Mucosa of stomach (tissue), 1 donor: ENCODE measurements around the gene CABP2.
A peak's percentile ranks its signal among the peaks of the same experiment; 100 is the strongest.
"Not testable (repeated sequence)": the region's sequence is repeated elsewhere in the genome, so short reads cannot be mapped to it uniquely, and the experiment has no call there.

Source experiments
- H3K27me3 ChIP-seq: one replicate; pipeline ENCODE4 v1.7.0; 2013; ENCODE audit warnings: mild to moderate bottlenecking, low read length; ENCODE audit not compliant: control insufficient read depth, insufficient read depth
- H3K36me3 ChIP-seq: one replicate; pipeline ENCODE4 v1.7.0; 2013; ENCODE audit warnings: low read length; ENCODE audit not compliant: control insufficient read depth, insufficient read depth
- H3K4me1 ChIP-seq: one replicate; pipeline ENCODE4 v1.7.0; 2013; ENCODE audit warnings: mild to moderate bottlenecking, low read length; ENCODE audit not compliant: control insufficient read depth, insufficient read depth
- H3K4me3 ChIP-seq: one replicate; pipeline ENCODE4 v1.7.0; 2013; ENCODE audit warnings: low read length
- H3K9ac ChIP-seq: one replicate; pipeline ENCODE4 v1.7.0; 2013; ENCODE audit warnings: mild to moderate bottlenecking, low read length, moderate library complexity
- H3K9me3 ChIP-seq: one replicate; pipeline ENCODE4 v1.7.0; 2013; ENCODE audit warnings: mild to moderate bottlenecking, low read length, moderate library complexity; ENCODE audit not compliant: control insufficient read depth
- donor health status: Pancreatic carcinoma.

Gene CABP2

DNA sequence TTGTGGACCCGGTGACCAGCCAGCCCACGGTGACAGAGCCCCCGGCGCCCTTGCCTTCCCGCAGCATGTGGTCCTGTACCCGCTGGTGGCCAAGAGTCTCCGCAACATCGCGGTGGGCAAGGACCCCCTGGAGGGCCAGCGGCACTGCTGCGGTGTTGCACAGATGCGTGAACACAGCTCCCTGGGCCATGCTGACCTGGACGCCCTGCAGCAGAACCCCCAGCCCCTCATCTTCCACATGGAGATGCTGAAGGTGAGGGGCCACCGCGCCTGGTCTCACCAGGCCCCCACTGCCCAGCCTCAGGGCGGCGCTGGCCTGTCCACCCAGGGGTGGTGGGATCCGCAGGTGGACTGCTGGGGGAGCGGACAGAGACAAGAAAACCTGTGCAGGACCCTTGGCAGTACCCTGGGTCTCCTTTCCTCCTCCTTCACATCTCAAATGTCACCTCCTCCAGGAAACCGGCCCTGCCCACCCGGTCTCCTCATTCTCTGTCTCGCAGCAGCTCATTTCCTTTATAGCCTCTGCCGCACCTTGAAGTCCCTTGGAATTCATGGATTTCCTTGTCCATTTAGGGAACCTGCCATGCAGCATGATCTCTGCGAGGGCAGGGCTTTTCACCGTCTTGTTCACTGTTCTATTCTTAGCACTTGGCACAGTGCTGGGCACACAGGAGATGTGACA, 33.9 kb downstream of the CABP2 start:
- no peak overlapping the region for H3K4me3 ChIP-seq
- no peaks in the 10 kb centered on the region for H3K9me3 ChIP-seq
- H3K4me1 ChIP-seq: peaks cover 11% of the 10 kb centered on the region
- no peaks in the 10 kb centered on the region for H3K27me3 ChIP-seq
- no peaks in the 10 kb centered on the region for H3K36me3 ChIP-seq
- H3K9ac ChIP-seq: no peak overlapping the region

DNA sequence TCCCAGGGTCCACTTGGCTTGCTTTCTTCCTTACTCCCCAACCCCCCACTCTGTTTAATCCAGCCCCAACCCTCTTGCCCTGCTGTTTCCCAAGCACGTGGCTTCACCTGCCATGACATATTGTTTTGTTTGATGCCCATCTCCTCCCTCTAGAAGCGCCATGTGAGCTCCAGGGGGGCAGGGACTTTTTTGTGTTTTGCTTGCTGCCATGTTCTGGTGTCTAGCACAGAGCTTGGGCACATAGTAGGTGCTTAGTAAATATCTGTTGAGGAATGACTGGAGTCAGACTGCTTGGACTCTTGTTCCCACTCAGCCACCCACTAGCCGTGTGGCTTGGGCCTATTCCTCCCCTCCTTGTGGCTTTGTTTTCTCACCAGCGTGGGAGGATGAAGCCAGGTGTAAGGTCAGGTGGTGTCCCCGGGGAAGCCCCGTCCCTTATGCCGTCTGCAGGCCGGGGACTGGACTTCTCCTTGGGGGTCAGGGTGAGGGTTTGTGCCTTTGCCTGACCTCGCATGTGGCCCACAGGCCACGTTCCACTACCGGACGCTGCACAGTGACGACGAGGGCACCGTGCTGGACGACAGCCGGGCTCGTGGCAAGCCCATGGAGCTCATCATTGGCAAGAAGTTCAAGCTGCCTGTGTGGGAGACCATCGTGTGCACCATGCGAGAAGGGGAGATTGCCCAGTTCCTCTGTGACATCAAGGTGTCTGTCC, 36.6 kb downstream of the CABP2 start:
- no peaks in the 10 kb centered on the region for H3K9me3 ChIP-seq
- H3K36me3 ChIP-seq: no peaks in the 10 kb centered on the region
- H3K9ac ChIP-seq: no peak overlapping the region
- no peak overlapping the region for H3K4me3 ChIP-seq
- H3K4me1 ChIP-seq: peaks cover 23% of the 10 kb centered on the region
- no peaks in the 10 kb centered on the region for H3K27me3 ChIP-seq

GRCh38 chr11:67485873-67486361, 37.3 kb downstream of the CABP2 start:
- H3K27me3 ChIP-seq, H3K9ac ChIP-seq, H3K4me3 ChIP-seq, H3K36me3 ChIP-seq, H3K9me3 ChIP-seq: not testable (repeated sequence)
- peaks cover 23% of the 10 kb centered on the region for H3K4me1 ChIP-seq

DNA sequence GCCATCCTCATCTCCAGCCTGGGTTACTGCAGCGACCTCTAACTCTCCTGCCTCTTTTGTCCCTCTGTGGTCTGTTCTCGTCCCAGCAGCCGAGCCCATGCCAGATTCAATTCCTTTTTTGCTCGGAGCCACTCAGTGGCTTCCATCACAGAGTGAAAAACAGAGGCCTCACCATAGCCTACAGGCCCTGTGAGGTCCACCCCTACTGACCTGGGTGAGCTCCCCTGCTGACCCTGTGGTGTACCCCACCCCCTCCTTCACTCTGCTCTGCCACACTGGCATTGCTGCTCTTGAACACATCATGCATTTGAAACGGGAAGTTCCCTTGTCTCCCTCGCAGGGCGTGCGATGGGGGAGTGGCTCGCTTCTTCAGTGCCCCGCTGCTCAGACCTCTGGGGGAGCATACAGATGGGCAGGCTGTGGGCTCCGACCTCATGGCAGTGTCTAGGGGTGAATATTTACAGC, 38.4 kb downstream of the CABP2 start:
- peak overlapping the region; percentile 37 for H3K9ac ChIP-seq
- no peak overlapping the region for H3K4me3 ChIP-seq
- H3K36me3 ChIP-seq: no peaks in the 10 kb centered on the region
- H3K27me3 ChIP-seq: no peaks in the 10 kb centered on the region
- no peaks in the 10 kb centered on the region for H3K9me3 ChIP-seq
- peaks cover 23% of the 10 kb centered on the region for H3K4me1 ChIP-seq

DNA sequence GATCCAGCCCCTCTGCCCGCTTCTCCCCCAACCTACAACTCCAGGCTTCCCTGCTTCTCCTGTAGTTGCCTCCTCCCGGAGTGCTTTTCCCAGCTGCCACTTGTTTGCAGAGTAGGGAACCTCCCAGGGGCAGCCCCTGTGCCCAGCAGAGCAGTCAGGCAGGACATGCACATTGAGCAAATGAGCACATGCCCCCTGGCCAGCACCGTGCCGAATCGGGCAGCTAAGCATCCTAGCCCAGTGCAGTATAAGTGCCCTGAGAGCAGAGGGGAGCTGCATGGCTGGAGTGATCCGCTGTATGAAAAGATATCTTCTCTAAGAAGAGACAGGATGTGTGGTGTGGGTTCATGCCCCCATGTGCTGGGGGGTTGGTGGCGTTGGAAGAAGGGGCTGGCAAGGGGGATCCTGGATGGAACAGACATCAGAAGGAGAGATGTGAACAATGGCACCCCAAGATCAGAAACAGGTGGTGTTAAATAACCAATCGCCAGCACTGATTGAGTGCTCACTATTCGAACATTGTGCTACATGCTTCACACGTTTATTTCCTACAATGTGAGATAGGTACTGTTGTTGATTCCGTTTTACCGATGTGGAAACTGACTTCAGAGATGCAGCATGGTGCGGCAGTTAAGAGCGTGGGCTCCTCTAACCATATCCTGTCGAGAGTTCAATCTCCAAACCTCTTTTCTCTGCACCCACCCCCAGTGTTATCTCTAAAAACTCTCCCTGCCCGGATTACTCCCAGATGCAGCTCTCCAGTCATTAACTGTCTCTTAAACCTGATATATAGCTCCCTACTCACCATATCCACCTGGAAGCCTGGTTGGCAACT, 39.2 kb downstream of the CABP2 start:
- Histone ChIP-seq H3K4me3 (no peak overlapping the region), H3K9ac (peak overlapping the region; percentile 37), H3K36me3 (no peaks in the 10 kb centered on the region), H3K27me3 (no peaks in the 10 kb centered on the region), H3K9me3 (no peaks in the 10 kb centered on the region), H3K4me1 (peaks cover 23% of the 10 kb centered on the region)

GRCh38 chr11:67482827-67483798, 40.1 kb downstream of the CABP2 start, which contains the start of gene AIP:
Gene AIP (plus strand): TSS chr11:67483026. CDS start chr11:67483159, 133 bp downstream.
- Histone ChIP-seq H3K9ac (peak within 1 kb of the TSS; percentile 77), H3K9me3 (no peaks in the 10 kb centered on the region), H3K4me3 (peak within 1 kb of the TSS; percentile 75), H3K4me1 (peaks cover 23% of the 10 kb centered on the region), H3K27me3 (no peaks in the 10 kb centered on the region), H3K36me3 (no peaks in the 10 kb centered on the region)

GRCh38 chr11:67482275-67482826, 40.9 kb downstream of the CABP2 start:
- Histone ChIP-seq H3K4me1 (peaks cover 23% of the 10 kb centered on the region), H3K4me3 (peak overlapping the region; percentile 75), H3K9ac (peak overlapping the region; percentile 77), H3K27me3 (no peaks in the 10 kb centered on the region), H3K9me3 (no peaks in the 10 kb centered on the region), H3K36me3 (no peaks in the 10 kb centered on the region)

DNA sequence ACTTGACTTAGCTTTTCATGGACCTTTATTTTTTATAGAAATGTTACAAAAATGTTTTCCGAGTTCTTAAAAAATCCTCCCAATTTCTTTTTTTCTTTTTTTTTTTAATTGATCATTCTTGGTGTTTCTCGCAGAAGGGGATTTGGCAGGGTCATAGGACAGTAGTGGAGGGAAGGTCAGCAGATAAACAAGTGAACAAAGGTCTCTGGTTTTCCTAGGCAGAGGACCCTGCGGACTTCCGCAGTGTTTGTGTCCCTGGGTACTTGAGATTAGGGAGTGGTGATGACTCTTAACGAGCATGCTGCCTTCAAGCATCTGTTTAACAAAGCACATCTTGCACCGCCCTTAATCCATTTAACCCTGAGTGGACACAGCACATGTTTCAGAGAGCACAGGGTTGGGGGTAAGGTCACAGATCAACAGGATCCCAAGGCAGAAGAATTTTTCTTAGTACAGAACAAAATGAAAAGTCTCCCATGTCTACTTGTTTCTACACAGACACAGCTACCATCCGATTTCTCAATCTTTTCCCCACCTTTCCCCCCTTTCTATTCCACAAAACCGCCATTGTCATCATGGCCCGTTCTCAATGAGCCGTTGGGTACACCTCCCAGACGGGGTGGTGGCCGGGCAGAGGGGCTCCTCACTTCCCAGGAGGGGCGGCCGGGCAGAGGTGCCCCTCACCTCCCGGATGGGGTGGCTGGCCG, 45.7 kb downstream of the CABP2 start:
- H3K36me3 ChIP-seq, H3K27me3 ChIP-seq, H3K9ac ChIP-seq, H3K4me1 ChIP-seq, H3K4me3 ChIP-seq, H3K9me3 ChIP-seq: not testable (repeated sequence)

GRCh38 chr11:67476692-67477091, 46.6 kb downstream of the CABP2 start:
- not testable (repeated sequence) for H3K27me3 ChIP-seq

GRCh38 chr11:67472882-67473281, 50.4 kb downstream of the CABP2 start:
- Histone ChIP-seq H3K36me3 (no peaks in the 10 kb centered on the region), H3K9me3 (no peaks in the 10 kb centered on the region), H3K4me1 (peaks cover 12% of the 10 kb centered on the region), H3K4me3 (no peak overlapping the region), H3K27me3 (no peaks in the 10 kb centered on the region), H3K9ac (no peak overlapping the region)

More at GRCh38 chr11:67476692-67477091, 46.6 kb downstream of the CABP2 start:
- not testable (repeated sequence) for H3K9me3 ChIP-seq, H3K4me3 ChIP-seq, H3K36me3 ChIP-seq, H3K9ac ChIP-seq, H3K4me1 ChIP-seq
